Glutamatergic neuron (in vitro differentiated cells): ENCODE data around the gene ZFP36L1. TPM values are rescaled to one million over a fixed set of nuclear protein-coding genes. Genes with fewer than 3 reads are reported as not detected.

Experiments
- DNase-seq: peaks from one replicate; pipeline ENCODE4 v3.0.0; 2022
- H3K27ac Mint-ChIP-seq: one replicate; pipeline ENCODE4 v1.8.0; 2020; ENCODE audit warnings: mild to moderate bottlenecking, mixed read lengths, inconsistent platforms; ENCODE audit not compliant: unreplicated experiment
- H3K27me3 Mint-ChIP-seq: one replicate; pipeline ENCODE4 v1.8.0; 2020; ENCODE audit warnings: mild to moderate bottlenecking, moderate library complexity, mixed read lengths, inconsistent platforms; ENCODE audit not compliant: unreplicated experiment
- H3K36me3 Mint-ChIP-seq: one replicate; pipeline ENCODE4 v1.8.0; 2020; ENCODE audit warnings: mild to moderate bottlenecking, mixed read lengths, inconsistent platforms; ENCODE audit not compliant: unreplicated experiment
- H3K4me1 Mint-ChIP-seq: one replicate; pipeline ENCODE4 v1.8.0; 2020; ENCODE audit warnings: mild to moderate bottlenecking, low read depth, mixed read lengths, inconsistent platforms; ENCODE audit not compliant: unreplicated experiment
- H3K4me3 Mint-ChIP-seq: one replicate; pipeline ENCODE4 v1.8.0; 2020; ENCODE audit warnings: mild to moderate bottlenecking, mixed read lengths, inconsistent platforms; ENCODE audit not compliant: unreplicated experiment
- H3K9me3 Mint-ChIP-seq: one replicate; pipeline ENCODE4 v1.8.0; 2020; ENCODE audit warnings: mild to moderate bottlenecking, moderate library complexity, mixed read lengths, inconsistent platforms; ENCODE audit not compliant: unreplicated experiment
- CTCF ChIP-seq: fragments of 200-600 bp; sonication (generic); IDR thresholded peaks from one replicate; pipeline ENCODE4 v1.5.0; 2021; ENCODE audit not compliant: partially characterized antibody, unreplicated experiment
- total RNA-seq: library from RNA; stranded (reverse); fragmentation: NEBNext Ultra II Directional; extraction: Animal tissue kit (Norgen Biotek cat#: 25700); gene quantifications from one replicate; pipeline ENCODE4 v1.2.1, GENCODE V29; 2021; ENCODE audit not compliant: unreplicated experiment

The ZFP36L1 gene
- total RNA-seq, 1 donor from 2014 or later = 2.7 TPM

GRCh38 chr14:68824207-68824516 is 31.3 kb upstream of the ZFP36L1 start:
- H3K36me3 Mint-ChIP-seq = no peaks in the 10 kb centered on the region
- H3K9me3 Mint-ChIP-seq = no peaks in the 10 kb centered on the region
- H3K4me3 Mint-ChIP-seq = no peak overlapping the region
- H3K27me3 Mint-ChIP-seq = peaks cover 2% of the 10 kb centered on the region
- TF ChIP-seq CTCF = no peak
- H3K4me1 Mint-ChIP-seq = peaks cover 5% of the 10 kb centered on the region
- no peak for DNase-seq
- H3K27ac Mint-ChIP-seq = no peak overlapping the region

DNA sequence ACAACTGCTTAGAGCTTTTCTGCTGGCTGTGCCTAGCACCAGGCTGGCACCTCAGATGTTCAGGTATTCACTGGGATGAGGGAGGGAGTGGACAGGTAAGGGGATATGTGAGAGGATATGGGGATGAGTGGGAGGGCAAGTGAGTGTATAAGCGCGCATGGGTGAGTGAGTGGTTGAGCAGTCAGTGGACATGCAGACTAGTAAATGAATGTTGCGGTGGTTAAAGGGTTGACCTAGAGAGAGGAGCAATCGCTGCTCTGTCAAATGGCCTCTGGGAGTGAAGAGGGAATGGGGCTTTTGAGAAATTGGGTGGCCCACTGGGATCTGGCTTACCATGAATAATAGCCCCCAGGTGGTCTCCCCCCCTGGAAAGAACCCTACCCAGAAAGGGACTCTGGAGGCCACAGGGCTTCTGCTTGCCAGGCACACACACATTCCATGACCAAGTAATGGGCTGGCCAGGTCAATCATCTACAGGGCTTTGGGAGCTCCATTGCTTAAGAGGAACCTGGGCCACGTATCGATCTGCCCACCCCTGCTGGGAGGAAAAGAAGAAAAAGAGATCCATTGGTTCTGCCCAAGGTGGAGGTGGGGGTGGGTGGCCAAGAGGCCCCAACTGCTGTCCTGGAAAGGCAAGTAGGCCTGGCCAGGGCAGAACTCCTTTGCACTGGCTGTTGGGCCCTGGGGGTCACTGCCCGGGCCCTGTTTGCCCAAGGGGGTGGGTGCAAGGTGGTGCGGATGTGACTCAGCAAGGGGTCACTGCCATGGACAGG is 30.8 kb upstream of the ZFP36L1 start:
- no peaks in the 10 kb centered on the region for H3K9me3 Mint-ChIP-seq
- H3K36me3 Mint-ChIP-seq = no peaks in the 10 kb centered on the region
- H3K4me1 Mint-ChIP-seq = peaks cover 5% of the 10 kb centered on the region
- H3K27ac Mint-ChIP-seq = no peak overlapping the region
- DNase-seq = no peak
- peaks cover 2% of the 10 kb centered on the region for H3K27me3 Mint-ChIP-seq
- H3K4me3 Mint-ChIP-seq = no peak overlapping the region
- TF ChIP-seq CTCF = no peak

GRCh38 chr14:68822926-68823325 is 30.1 kb upstream of the ZFP36L1 start:
- Mint-ChIP-seq H3K9me3 (peaks cover 2% of the 10 kb centered on the region), H3K36me3 (no peaks in the 10 kb centered on the region), H3K4me3 (no peak overlapping the region), H3K27ac (no peak overlapping the region), H3K27me3 (peaks cover 2% of the 10 kb centered on the region), H3K4me1 (peaks cover 5% of the 10 kb centered on the region)
- no peak for DNase-seq
- TF ChIP-seq CTCF = no peak

DNA sequence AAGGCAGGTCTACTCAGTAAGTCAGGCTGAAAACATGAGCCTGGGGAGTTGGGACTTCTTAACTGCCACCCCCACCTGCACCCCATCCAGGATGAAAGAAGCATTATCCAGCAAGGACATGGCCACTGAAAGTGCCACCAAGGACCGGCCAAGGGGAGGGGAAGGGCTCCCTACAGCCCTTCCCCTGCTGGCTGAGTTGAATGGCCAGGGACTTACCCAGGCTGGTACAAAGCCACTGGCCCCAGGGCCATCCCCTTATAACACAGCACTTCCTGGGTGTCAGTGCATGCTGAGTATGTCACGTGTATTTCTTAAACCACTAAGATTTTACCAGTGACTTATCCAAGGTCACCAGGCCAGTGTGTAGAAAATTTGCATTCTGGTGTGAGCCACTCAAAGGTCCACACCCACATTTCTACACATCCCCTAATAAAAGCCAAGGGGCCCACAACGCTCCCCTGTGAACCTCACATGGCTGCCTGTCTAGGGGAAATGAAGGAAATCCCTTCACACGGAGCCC is 29.3 kb upstream of the ZFP36L1 start:
- Mint-ChIP-seq H3K36me3 (no peaks in the 10 kb centered on the region), H3K4me1 (peaks cover 5% of the 10 kb centered on the region), H3K9me3 (peaks cover 2% of the 10 kb centered on the region), H3K27ac (no peak overlapping the region), H3K27me3 (peaks cover 2% of the 10 kb centered on the region), H3K4me3 (no peak overlapping the region)
- no peak for TF ChIP-seq CTCF
- DNase-seq = no peak

DNA sequence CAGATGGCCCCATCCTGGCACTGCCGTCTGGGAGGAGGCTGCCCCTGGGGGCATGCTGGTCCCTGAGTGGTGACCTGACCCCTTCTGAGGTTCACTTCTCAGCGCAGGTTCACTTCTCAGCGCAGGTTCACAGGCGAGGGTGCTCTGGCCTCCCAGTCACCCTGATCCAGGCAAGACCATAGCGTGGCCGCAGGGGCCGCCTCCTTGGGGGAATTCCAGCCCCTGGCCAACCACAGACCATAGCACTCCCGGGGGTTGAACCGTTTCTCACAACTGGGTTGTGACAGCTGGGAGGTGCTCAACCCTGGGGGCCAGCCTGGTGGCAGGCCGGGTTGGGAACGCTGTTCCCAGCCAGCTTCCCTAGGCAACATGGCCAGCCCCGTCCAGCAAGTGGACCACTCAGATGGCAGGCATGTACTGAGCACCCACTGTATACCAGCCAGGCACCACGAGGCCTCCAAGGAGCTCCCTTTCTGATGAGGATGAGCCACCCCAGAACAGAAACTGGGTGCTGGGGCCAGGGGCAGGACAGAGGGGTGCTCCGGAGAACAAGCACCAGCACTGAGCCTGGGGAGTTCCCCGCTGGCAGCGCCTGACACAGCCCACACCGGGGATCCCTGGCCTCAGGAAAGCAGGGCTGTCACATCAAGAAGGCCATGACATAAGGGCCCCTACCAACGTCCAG is 28.3 kb upstream of the ZFP36L1 start:
- Mint-ChIP-seq H3K4me3 (no peak overlapping the region), H3K9me3 (peaks cover 4% of the 10 kb centered on the region), H3K27me3 (peaks cover 2% of the 10 kb centered on the region), H3K4me1 (peaks cover 5% of the 10 kb centered on the region), H3K36me3 (no peaks in the 10 kb centered on the region), H3K27ac (no peak overlapping the region)
- TF ChIP-seq CTCF = no peak
- no peak for DNase-seq
